HG03135 (cell line): ENCODE results near the gene FAM50B.

Source experiments
- ATAC-seq: cut with Tn5 transposase; IDR thresholded peaks from one replicate; pipeline ENCODE4 v1.9.1; 2021; ENCODE audit warnings: mild to moderate bottlenecking, moderate library complexity; ENCODE audit not compliant: unreplicated experiment

FAM50B gene

GRCh38 chr6:3870528-3870925 is 21.4 kb downstream of the FAM50B start:
- no peak for ATAC-seq

- ATAC-seq = no peak
These were observed 22.3 kb downstream of the FAM50B start for GRCh38 chr6:3871515-3871914.

- no peak for ATAC-seq
These were observed 22.8 kb downstream of the FAM50B start for GRCh38 chr6:3871939-3872338.

- no peak for ATAC-seq
These were observed 23.2 kb downstream of the FAM50B start for GRCh38 chr6:3872370-3872854.

- no peak for ATAC-seq
These were observed 23.9 kb downstream of the FAM50B start for GRCh38 chr6:3873051-3873450.

- no peak for ATAC-seq
These were observed 24.9 kb downstream of the FAM50B start for GRCh38 chr6:3874069-3874468.

GRCh38 chr6:3875486-3875885 is 26.3 kb downstream of the FAM50B start:
- ATAC-seq = no peak

GRCh38 chr6:3876101-3876500 is 26.9 kb downstream of the FAM50B start:
- no peak for ATAC-seq

GRCh38 chr6:3876866-3877265 is 27.7 kb downstream of the FAM50B start:
- no peak for ATAC-seq

GRCh38 chr6:3878048-3878666 is 29.0 kb downstream of the FAM50B start:
- no peak for ATAC-seq

- no peak for ATAC-seq
These were observed 30.2 kb downstream of the FAM50B start for GRCh38 chr6:3879194-3879952.

- ATAC-seq = no peak
These were observed 32.7 kb downstream of the FAM50B start for GRCh38 chr6:3881711-3882421.

- ATAC-seq = no peak
These were observed 33.3 kb downstream of the FAM50B start for GRCh38 chr6:3882431-3882830.

GRCh38 chr6:3882866-3883265 is 33.7 kb downstream of the FAM50B start:
- no peak for ATAC-seq

GRCh38 chr6:3884007-3884745 is 35.0 kb downstream of the FAM50B start:
- no peak for ATAC-seq

GRCh38 chr6:3885262-3886036 is 36.3 kb downstream of the FAM50B start:
- no peak for ATAC-seq

GRCh38 chr6:3887150-3887700 is 38.1 kb downstream of the FAM50B start:
- ATAC-seq = no peak

- no peak for ATAC-seq
These were observed 39.2 kb downstream of the FAM50B start for GRCh38 chr6:3888153-3888957.

- ATAC-seq = no peak
These were observed 40.9 kb downstream of the FAM50B start for GRCh38 chr6:3890047-3890446.
